ENCODE data around the gene ZC3HAV1.

ZC3HAV1 gene

DNA sequence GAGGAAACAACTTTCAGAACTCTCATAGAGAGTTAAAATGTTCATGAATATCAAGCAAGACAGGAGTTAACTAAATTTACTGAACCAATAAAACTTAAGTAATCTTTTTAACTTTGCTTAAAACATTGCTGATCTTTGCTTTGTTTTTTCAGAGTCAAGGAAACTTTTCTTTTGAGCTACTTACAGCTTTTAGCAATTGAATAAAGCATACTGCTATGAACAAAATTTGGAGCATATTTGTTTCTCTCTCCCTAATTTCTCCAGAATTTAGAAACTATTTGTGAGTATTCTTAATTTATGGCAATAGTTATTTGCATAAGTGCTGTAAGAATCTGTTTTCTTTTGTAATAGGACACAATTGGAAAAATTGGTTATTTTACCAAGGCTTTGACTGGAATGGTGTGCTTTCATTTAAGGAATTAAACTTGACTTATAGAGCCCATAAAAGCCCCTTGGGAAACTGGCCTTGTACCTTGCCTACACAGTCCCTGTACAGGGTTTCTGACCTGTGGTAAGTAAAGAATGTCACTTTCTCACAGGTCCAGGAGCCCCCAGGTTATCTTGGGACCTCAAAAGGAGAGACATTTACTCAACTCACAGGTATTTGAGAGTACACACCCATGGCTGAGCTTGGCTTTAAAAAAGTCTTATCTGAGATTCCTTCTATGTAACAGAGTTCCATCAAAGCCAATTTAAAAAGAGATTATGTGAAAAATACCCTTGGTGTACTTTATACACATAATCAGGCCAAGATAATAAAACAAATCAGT lies 105.0 kb downstream of the ZC3HAV1 start:
- DNase-seq, result no peak

DNA sequence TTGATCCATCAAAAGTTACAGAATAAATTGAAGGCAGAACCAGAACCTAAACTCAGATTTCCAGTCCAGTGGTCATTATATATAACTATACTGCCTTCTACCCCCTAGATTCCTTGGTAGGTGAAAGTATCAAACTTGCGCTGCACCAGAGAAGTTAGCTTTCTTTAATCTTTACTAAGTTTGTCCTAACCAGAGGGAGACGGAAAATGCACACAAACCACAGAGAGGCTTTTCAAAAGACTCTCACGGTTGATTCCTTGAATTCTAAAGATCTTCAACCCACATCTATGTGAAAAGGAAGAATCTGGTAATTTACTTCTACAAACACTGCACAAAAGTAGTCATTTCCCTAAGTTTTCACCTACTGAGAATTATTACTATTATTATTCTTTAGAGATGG lies 110.1 kb downstream of the ZC3HAV1 start:
- DNase-seq, result no peak
